Upper lobe of left lung (tissue), 6 donors: ENCODE results near the gene EEF1AKMT4. TPM values are rescaled to one million over a fixed set of nuclear protein-coding genes. Genes with fewer than 3 reads are reported as not detected.
A peak's percentile ranks its signal among the peaks of the same experiment; 100 is the strongest.

Experiments used
- ATAC-seq, 2 donors: fragments of 200-7000 bp; cut with Tn5 transposase; one replicate each; pipeline ENCODE4 v1.9.1; 2022; ENCODE audit warnings: mild to moderate bottlenecking in 2 of 2, moderate library complexity in 2 of 2; ENCODE audit not compliant: low FRiP score in 2 of 2
- DNase-seq, 2 donors: peaks; one replicate each; pipeline ENCODE4 v3.0.0-alpha.2; 2019 to 2020
- H3K27ac ChIP-seq, 4 donors: fragments of 200-600 bp; sonication (generic); one replicate each; pipeline ENCODE4 v1.5.1; 2016 to 2019
- H3K27me3 ChIP-seq, 4 donors: fragments of 200-600 bp; sonication (generic); one replicate each; pipeline ENCODE4 v1.5.1; 2017 to 2019
- H3K36me3 ChIP-seq, 4 donors: fragments of 200-600 bp; sonication (generic); one replicate each; pipeline ENCODE4 v1.5.1; 2016 to 2019
- H3K4me1 ChIP-seq, 4 donors: fragments of 200-600 bp; sonication (generic); one replicate each; pipeline ENCODE4 v1.5.1; 2018 to 2019
- H3K4me3 ChIP-seq, 4 donors: fragments of 200-600 bp; sonication (generic); one replicate each; pipeline ENCODE4 v1.5.1; 2017 to 2019; ENCODE audit warnings: mild to moderate bottlenecking in 2 of 4, moderate library complexity in 1 of 4
- H3K9me3 ChIP-seq, 4 donors: fragments of 200-600 bp; sonication (generic); one replicate each; pipeline ENCODE4 v1.5.1; 2018 to 2019
- EP300 ChIP-seq, 4 donors: sonication (generic); formaldehyde crosslinking; IDR thresholded peaks; one replicate each; pipeline ENCODE4 v1.5.1; 2017; ENCODE audit warnings: antibody characterized with exemption in 4 of 4, control low read depth in 2 of 4
- POLR2A ChIP-seq, 4 donors: fragments of 450-650 bp; IDR thresholded peaks; one replicate each; pipeline ENCODE4 v1.5.1; 2016 to 2017; ENCODE audit warnings: antibody characterized with exemption in 4 of 4, mild to moderate bottlenecking in 2 of 4
- POLR2AphosphoS5 ChIP-seq, 2 donors: sonication (generic); formaldehyde crosslinking; IDR thresholded peaks; one replicate each; pipeline ENCODE4 v1.5.1; 2017; ENCODE audit warnings: antibody characterized with exemption in 2 of 2
- WGBS, 2 donors: methylation state at CpG; one replicate each; pipeline ENCODE4 v1.1.5; 2017 to 2018; 5-methylcytosine and 5-hydroxymethylcytosine counted together
- total RNA-seq, 6 donors: library from RNA; depleted of rRNA in 4 of 6; stranded (reverse); fragments of >200 nt in 4 of 6; gene quantifications; one replicate each; pipeline versions ENCODE4 v1.1.0 to v1.2.1, GENCODE V29; 2016 to 2021
- TF ChIP-seq, protein P1 (sequence below), 6 experiments: fragments of 450-650 bp in 4 of 6; fragments of 200-600 bp in 2 of 6; sonication (generic) in 2 of 6; IDR thresholded peaks; one replicate each; pipeline ENCODE4 v1.5.1; 2016 to 2019; ENCODE audit warnings: antibody characterized with exemption in 6 of 6
- donor health status: DM: no; HTN: no; CAD: no; lungs with moderate emphysema.
- donor health status: DM: no; HTN: yes; CAD: no; lungs with severe emphysema.

Gene EEF1AKMT4
- total RNA-seq, 6 donors from 2014 or later, result 1.8 to 8.8 (median 4.1) TPM

DNA sequence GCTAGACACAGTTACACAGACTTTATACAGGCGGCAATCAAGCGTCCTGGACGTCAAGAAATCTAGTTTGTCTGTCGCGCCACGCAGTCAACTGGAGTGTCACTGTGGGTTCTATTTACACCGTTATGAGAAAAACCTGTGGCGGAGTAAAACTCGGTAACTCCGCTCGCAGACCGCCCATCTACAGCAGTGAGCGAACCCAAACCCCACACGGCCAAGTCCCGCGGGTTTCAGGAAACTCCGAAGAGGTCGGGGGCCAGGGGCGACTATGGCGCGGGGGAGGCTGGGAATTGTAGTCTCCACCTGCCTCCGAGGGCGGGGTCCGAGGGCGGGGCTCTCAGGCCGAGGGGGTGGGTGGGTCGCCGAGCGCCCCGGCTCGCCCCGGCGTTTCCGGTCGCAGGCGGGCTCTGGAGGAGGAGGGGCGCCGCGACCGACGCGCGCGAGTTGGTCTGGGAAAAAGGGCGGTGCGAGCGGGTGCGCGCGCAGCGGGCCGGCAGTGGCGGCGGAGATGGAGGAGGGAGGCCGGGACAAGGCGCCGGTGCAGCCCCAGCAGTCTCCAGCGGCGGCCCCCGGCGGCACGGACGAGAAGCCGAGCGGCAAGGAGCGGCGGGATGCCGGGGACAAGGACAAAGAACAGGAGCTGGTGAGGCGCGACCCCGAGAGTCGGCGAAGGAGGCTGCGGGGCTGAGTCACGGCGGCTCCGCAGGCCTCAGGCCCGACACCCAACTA is 49.5 kb downstream of the EEF1AKMT4 start, which contains the start of gene PSMD2:
Gene PSMD2, plus strand, starts transcription at position 483 of the 729 bp plus-strand sequence. Its CDS starts 26 bp downstream, at position 509.
- peaks cover 23 to 39% (median 34%) of the 10 kb centered on the region in 4 donors for H3K36me3 ChIP-seq
- 0 to 2% methylated on average over 28 to 51 of the region's 78 CpGs for WGBS, 2 donors
- H3K27me3 ChIP-seq, result no peaks in the 10 kb centered on the region
- peak within 1 kb of the TSS; percentile 75 to 89 (median 85) for H3K27ac ChIP-seq
- peak; percentile 98 to 100 for DNase-seq
- H3K4me1 ChIP-seq, result peaks cover 12 to 21% (median 16%) of the 10 kb centered on the region in 4 donors
- H3K4me3 ChIP-seq, result peak within 1 kb of the TSS; percentile 54 to 97 (median 68)
- TF ChIP-seq, protein P1, sequence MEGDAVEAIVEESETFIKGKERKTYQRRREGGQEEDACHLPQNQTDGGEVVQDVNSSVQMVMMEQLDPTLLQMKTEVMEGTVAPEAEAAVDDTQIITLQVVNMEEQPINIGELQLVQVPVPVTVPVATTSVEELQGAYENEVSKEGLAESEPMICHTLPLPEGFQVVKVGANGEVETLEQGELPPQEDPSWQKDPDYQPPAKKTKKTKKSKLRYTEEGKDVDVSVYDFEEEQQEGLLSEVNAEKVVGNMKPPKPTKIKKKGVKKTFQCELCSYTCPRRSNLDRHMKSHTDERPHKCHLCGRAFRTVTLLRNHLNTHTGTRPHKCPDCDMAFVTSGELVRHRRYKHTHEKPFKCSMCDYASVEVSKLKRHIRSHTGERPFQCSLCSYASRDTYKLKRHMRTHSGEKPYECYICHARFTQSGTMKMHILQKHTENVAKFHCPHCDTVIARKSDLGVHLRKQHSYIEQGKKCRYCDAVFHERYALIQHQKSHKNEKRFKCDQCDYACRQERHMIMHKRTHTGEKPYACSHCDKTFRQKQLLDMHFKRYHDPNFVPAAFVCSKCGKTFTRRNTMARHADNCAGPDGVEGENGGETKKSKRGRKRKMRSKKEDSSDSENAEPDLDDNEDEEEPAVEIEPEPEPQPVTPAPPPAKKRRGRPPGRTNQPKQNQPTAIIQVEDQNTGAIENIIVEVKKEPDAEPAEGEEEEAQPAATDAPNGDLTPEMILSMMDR (IDR thresholded peaks at IDR 0.05), result peak in 4 of 6 experiments; percentile 8 to 37 (median 30)
- TF ChIP-seq EP300 (IDR thresholded peaks at IDR 0.05), result peak in 1 of 4 donors; percentile 59
- TF ChIP-seq POLR2A (IDR thresholded peaks at IDR 0.05), result peak in 3 of 4 donors; percentile 53 to 92 (median 61)
- TF ChIP-seq POLR2AphosphoS5 (IDR thresholded peaks at IDR 0.05), result peak; percentile 85 to 93
- H3K9me3 ChIP-seq, result no peaks in the 10 kb centered on the region
- peak; percentile 99 to 100 for ATAC-seq

DNA sequence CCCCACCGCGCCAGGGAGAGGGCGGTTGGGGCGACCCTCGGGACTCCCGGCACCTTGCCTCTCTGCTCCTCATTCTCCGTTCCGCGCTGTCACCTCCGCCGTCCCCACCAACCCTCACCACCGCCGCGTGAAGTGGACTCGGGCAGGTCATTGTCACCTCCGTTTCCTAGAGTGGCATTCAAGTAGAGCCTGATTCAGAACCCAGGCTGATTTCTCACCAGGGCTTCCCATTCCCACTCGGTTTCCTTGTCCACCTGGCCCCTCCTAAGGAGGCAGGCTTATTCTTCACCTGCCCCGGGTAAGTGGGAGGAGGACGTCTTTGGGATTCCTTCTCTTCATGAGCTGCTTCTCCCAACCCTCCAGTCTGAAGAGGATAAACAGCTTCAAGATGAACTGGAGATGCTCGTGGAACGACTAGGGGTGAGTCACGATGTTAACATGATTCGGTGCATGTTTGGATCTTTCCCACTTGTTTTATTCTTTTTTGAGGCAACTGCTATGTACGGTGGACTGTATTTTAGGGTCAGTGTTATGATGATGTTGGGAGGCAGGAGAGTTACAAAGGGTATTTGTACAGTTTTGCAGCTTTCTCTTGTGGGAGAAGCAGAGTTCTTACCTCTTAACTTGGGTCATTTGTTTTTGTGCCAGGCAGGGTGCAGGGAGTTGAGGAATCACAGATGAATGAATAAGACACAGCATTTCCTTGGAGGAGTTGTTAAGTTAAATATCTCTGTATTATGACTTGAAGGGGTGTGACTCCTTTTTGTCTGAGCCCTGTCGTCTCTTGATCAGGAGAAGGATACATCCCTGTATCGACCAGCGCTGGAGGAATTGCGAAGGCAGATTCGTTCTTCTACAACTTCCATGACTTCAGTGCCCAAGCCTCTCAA is 50.3 kb downstream of the EEF1AKMT4 start:
- Histone ChIP-seq H3K9me3 (no peaks in the 10 kb centered on the region), H3K36me3 (peaks cover 30 to 47% (median 42%) of the 10 kb centered on the region in 4 donors), H3K4me3 (peak overlapping the region; percentile 54 to 97 (median 68)), H3K4me1 (peaks cover 12 to 21% (median 16%) of the 10 kb centered on the region in 4 donors), H3K27me3 (no peaks in the 10 kb centered on the region), H3K27ac (peak overlapping the region; percentile 75 to 89 (median 85))
- no peak for TF ChIP-seq POLR2AphosphoS5 (IDR thresholded peaks at IDR 0.05)
- TF ChIP-seq EP300 (IDR thresholded peaks at IDR 0.05), result no peak
- TF ChIP-seq POLR2A (IDR thresholded peaks at IDR 0.05), result no peak
- TF ChIP-seq, protein P1 (IDR thresholded peaks at IDR 0.05), result no peak
- ATAC-seq (no peak), DNase-seq (no peak)
- WGBS, 2 donors, result 23 to 31% methylated on average over 18 to 24 of the region's 29 CpGs

DNA sequence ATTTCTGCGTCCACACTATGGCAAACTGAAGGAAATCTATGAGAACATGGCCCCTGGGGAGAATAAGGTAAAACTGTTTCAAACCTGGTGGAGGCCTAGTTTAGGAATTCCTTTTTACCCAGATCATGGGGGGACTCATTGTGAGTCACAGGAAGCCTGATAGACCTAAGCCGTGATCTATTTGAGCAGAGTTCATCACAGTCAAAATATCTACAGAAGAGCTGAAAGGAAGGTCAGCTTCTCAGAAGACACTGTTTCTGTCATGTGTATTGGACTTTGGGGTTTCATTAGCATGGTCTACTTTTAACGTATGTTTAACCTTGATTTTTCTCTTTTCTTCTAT is 50.9 kb downstream of the EEF1AKMT4 start:
- H3K27ac ChIP-seq, result no peak overlapping the region
- H3K9me3 ChIP-seq, result no peaks in the 10 kb centered on the region
- peaks cover 12 to 21% (median 16%) of the 10 kb centered on the region in 4 donors for H3K4me1 ChIP-seq
- ATAC-seq (no peak), DNase-seq (no peak)
- peak overlapping the region in 2 of 4 donors; percentile 70 to 97 for H3K4me3 ChIP-seq
- TF ChIP-seq POLR2A (IDR thresholded peaks at IDR 0.05) (no peak), POLR2AphosphoS5 (IDR thresholded peaks at IDR 0.05) (no peak), EP300 (IDR thresholded peaks at IDR 0.05) (no peak)
- TF ChIP-seq, protein P1 (IDR thresholded peaks at IDR 0.05), result no peak
- no peaks in the 10 kb centered on the region for H3K27me3 ChIP-seq
- 81 to 82% methylated on average over 3 of the region's 3 CpGs for WGBS, 2 donors
- H3K36me3 ChIP-seq, result peaks cover 30 to 53% (median 46%) of the 10 kb centered on the region in 4 donors

DNA sequence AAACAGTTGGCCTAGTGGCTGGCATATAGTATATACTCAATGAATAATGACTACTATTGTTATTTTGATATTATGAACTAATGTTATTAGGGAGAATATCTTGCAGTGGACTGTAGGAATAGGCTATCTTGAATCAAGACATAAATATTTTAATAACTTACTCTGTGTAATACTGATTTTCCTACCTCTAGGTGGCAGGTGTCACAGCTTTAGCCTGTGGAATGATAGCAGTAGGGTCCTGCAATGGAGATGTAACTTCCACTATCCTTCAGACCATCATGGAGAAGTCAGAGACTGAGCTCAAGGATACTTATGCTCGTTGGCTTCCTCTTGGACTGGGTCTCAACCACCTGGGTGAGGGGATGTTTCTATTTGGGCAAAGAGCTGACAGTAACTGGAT is 56.1 kb downstream of the EEF1AKMT4 start:
- TF ChIP-seq EP300 (IDR thresholded peaks at IDR 0.05), result no peak
- no peak for TF ChIP-seq POLR2AphosphoS5 (IDR thresholded peaks at IDR 0.05)
- TF ChIP-seq POLR2A (IDR thresholded peaks at IDR 0.05), result no peak
- TF ChIP-seq, protein P1 (IDR thresholded peaks at IDR 0.05), result peak in 2 of 6 experiments; percentile 14 to 28
- peaks cover 58 to 90% (median 83%) of the 10 kb centered on the region in 4 donors for H3K36me3 ChIP-seq
- no peak overlapping the region for H3K27ac ChIP-seq
- H3K4me1 ChIP-seq, result peaks cover 2 to 5% (median 3%) of the 10 kb centered on the region in 4 donors
- no peak for ATAC-seq
- no peak overlapping the region for H3K4me3 ChIP-seq
- no peak for DNase-seq
- H3K9me3 ChIP-seq, result no peaks in the 10 kb centered on the region
- H3K27me3 ChIP-seq, result no peaks in the 10 kb centered on the region
- WGBS, 2 donors, result 71 to 80% methylated on average over 1 of the region's 1 CpG
